Activated naive CD4-positive, alpha-beta T cell treated with anti-CD3 and anti-CD28 coated beads, Interleukin-2, amount 50 U/mL, for 72 hours (primary cell): ENCODE data around the gene CBFA2T3. TPM values are rescaled to one million over a fixed set of nuclear protein-coding genes. Genes with fewer than 3 reads are reported as not detected.

Experiments used
- ATAC-seq, 2 donors: fragments of 150-1000 bp; cut with Tn5 transposase; 2 replicates each; pipeline ENCODE4 v1.10.0; 2021; ENCODE audit warnings: mild to moderate bottlenecking in 2 of 2, moderate library complexity in 2 of 2
- DNase-seq, 2 donors: peaks; one replicate each; pipeline ENCODE4 v3.0.0; 2021 to 2022; ENCODE audit warnings: low spot score in 2 of 2
- H3K27ac Mint-ChIP-seq, 2 donors: one replicate each; pipeline ENCODE4 v1.8.0; 2022; ENCODE audit warnings: mild to moderate bottlenecking in 2 of 2, mixed read lengths in 2 of 2
- H3K36me3 Mint-ChIP-seq, 2 donors: one replicate each; pipeline ENCODE4 v1.8.0; 2022; ENCODE audit warnings: mixed read lengths in 2 of 2
- H3K9me3 Mint-ChIP-seq, 2 donors: one replicate each; pipeline ENCODE4 v1.8.0; 2022; ENCODE audit warnings: mixed read lengths in 2 of 2
- total RNA-seq, 2 donors: library from RNA; stranded (reverse); gene quantifications; one replicate each; pipeline ENCODE4 v1.2.3, GENCODE V29; 2022

CBFA2T3 gene
- total RNA-seq, 2 donors from 2014 or later = 0.76 to 1.1 TPM

DNA sequence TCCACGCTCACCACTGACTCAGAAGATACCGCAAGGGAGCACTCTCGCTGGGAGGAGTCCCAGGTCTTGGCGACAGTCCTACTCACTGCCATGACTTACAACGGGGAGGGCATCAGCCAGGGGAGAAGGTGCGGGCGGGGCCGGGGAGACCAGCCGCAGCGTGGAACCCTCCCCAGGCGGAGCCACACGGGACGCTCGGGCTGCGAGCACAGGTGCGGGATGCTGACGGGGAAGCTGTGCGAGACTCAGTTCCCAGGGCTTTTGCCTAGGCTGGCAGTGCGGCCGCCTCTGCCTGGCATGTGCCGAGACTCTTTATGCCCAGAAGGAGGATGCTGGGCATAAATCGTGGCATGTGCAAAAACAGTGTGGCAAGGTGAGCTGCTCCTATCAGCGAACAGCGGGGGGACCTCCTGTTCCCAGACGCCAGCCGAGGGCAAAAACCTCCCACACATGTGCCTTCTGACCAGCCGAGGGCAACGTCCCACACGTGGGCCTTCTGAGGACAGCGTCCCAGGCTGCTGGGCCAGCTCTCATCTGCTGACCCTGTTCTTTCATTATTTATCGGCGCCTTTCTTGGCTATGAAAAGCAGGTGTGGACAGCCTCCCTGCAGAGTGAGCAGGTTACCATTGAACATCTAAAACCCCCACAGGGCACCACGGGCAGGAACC lies 126.3 kb downstream of the CBFA2T3 start:
- no peaks in the 10 kb centered on the region for H3K9me3 Mint-ChIP-seq
- H3K36me3 Mint-ChIP-seq = no peaks in the 10 kb centered on the region
- H3K27ac Mint-ChIP-seq = no peak overlapping the region
- DNase-seq (no peak), ATAC-seq (no peak)

GRCh38 chr16:88848557-88848956 lies 128.4 kb downstream of the CBFA2T3 start:
- ATAC-seq = no peak
- no peak for DNase-seq
- H3K9me3 Mint-ChIP-seq = no peaks in the 10 kb centered on the region
- H3K27ac Mint-ChIP-seq = peak overlapping the region in 1 of 2 donors; percentile 22
- no peaks in the 10 kb centered on the region for H3K36me3 Mint-ChIP-seq

DNA sequence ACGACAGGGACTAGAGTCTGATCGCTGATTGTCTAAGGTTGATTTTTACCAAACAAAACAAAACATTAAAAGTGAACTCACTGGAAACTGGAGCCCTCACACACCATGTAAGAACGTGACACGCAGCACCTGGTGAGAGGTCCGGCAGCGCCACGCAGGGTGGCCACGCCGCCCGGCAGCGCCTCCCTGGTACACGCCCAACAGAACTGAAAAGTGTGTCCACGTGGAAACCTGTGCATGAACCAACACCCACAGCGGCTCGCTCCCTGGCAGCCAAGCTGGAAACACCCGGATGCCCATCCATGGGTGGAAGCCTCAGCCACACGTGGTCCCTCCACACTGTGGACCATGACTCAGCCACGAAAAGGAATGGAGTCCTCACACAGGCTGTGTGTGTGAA lies 129.4 kb downstream of the CBFA2T3 start:
- Mint-ChIP-seq H3K36me3 (no peaks in the 10 kb centered on the region), H3K9me3 (no peaks in the 10 kb centered on the region), H3K27ac (no peak overlapping the region)
- DNase-seq = no peak
- ATAC-seq = no peak

DNA sequence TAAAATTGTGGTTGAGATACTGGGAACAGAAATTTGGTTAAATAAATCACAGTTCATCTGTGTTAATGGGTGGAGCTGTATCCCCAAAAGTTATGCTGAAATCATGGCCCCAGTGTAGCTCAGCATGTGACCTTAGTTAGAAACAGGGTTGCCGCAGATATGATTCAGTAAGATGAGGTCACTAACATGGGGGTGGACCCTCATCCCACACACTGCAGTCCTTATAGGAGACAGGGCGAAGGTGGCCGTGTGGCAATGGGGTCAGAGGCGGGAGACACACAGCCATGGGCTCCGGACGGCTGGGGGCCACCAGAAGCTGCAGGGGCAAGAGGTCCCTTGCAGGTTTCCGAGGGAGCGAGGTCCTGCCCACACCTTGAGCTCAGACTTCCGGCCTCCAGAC lies 130.9 kb downstream of the CBFA2T3 start:
- Mint-ChIP-seq H3K36me3 (no peaks in the 10 kb centered on the region), H3K9me3 (no peaks in the 10 kb centered on the region), H3K27ac (no peak overlapping the region)
- DNase-seq = no peak
- ATAC-seq = no peak

DNA sequence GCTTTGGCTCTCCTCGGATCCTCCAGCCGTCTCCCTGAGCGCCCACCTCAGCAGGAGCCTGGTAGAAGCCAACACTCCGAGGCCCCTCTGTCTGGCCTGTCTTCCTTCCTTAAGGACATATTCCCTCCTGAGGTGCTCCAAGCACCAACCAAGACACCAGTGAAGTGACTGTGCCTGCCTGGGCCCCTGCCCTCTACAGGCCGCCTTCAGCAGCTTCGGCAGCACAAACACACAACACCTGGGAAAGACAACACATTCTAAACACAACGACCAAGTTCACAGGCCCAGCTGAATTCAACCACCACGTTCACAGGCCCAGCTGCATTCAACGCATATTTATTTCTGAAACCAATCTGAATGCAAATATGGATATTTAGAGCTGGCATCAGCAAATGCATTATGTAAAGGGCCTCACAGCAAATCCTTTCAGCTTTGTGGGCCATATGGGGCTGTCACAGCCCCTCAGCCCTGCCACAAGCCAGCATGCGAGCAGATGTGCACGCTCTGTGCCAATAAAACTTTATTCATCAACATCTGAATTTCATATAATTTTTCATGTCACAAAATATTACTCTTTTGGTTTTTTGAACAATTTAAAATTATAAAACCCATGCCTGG lies 132.5 kb downstream of the CBFA2T3 start:
- no peak for DNase-seq

DNA sequence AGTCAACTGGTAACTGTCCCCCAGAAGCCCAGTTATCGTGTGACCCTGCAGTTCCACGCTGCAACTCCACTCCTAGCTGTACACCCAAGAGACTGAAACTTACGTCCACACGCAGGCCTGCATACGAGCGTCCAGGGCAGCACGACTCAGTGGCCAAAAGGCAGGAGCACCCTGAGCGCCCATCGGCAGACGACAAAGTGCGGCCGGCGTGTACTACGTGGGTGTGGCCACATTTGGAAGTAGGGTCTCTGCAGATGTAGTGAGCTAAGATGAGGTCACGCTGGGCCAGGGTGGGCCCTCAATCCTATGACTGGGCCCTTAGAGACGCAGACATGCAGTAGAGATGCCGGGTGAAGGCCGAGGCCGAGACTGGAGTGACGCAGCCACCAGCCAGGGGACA lies 133.8 kb downstream of the CBFA2T3 start:
- ATAC-seq = no peak
- no peak for DNase-seq
- Mint-ChIP-seq H3K27ac (no peak overlapping the region), H3K36me3 (no peaks in the 10 kb centered on the region), H3K9me3 (no peaks in the 10 kb centered on the region)

More for the DNA sequence above, 132.5 kb downstream of the CBFA2T3 start:
- no peaks in the 10 kb centered on the region for H3K36me3 Mint-ChIP-seq
- ATAC-seq = no peak
- H3K9me3 Mint-ChIP-seq = no peaks in the 10 kb centered on the region
- no peak overlapping the region for H3K27ac Mint-ChIP-seq

DNA sequence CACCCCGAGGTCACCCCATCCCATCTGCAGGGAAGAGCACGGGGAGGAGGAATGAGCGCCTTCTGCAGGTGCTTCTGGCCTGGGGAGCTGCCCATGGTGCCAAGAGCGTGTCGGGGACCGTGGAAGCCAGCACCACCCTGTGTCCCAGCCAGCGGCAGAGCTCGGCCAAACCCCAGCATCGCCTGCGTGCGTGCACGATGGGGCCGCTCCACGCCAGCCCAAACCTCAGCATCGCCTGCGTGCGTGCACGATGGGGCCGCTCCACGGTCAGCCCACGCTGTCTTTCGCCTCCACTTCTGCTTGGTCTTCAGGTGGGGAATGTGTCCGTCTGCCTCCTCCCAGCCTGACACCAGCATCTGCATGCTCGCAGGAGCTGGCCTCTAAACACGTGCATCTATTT lies 134.2 kb downstream of the CBFA2T3 start:
- no peak for DNase-seq
- H3K36me3 Mint-ChIP-seq = no peaks in the 10 kb centered on the region
- H3K27ac Mint-ChIP-seq = no peak overlapping the region
- H3K9me3 Mint-ChIP-seq = no peaks in the 10 kb centered on the region
- no peak for ATAC-seq

DNA sequence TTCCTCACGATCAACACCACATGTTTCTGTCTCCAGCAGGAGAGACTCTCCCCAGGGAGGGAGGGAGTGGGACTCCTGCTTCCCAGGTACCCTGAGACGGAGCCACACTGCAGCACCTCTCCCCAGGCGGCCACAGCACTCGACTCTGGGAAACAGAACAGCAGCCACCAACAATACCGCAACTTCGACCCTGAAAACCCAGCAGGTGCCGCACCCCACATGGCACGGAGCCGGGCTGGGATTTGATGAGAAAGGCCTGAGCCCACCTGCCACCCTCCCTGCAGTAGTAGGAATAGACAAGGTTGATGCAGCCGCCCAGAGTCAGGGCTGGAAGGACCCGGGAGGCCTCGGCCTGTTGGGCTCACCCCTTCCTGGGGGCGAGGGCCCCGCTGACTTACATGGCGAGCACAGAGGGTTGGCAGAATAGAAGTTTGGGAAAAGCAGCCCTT lies 134.7 kb downstream of the CBFA2T3 start:
- no peak for ATAC-seq
- Mint-ChIP-seq H3K36me3 (no peaks in the 10 kb centered on the region), H3K9me3 (no peaks in the 10 kb centered on the region), H3K27ac (no peak overlapping the region)
- DNase-seq = no peak

DNA sequence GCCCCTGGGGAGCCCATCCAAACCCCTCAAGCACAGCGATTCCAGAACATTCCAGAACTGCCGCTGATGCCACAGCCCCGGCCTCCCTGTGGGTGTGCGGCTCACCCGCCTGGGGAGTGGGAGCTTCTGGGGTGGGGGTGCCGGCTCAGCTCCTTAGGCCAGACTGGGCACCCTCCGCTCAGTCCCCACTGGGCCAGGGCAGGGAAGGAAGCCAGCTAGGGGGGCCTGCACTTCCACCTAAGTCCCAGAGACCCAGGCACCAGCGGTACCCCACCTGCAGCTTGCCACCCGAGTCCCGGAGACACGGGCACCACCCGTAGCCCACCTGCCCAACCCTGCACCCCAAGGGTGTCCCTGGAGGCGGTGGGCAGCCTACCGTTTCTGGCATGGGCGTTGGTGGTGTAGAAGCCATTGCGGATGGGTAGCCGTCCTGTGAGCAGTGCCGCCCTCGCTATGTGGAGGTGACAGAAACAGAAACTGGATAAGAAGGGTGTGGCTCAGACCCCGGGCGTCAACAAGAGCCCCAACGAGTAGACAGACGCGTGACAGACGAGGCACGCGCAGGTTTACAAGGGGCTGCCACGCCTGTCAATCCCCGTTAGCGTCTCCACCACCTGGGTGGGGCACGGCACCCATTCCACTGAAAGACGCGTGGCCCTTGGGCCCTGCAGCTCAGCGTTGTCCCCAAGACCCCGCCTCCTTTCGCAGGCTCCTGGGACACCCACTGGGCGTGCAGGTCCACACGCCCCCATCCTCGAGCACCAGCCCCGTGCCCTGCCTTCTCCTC lies 135.3 kb downstream of the CBFA2T3 start:
- H3K36me3 Mint-ChIP-seq = no peaks in the 10 kb centered on the region
- ATAC-seq (no peak), DNase-seq (no peak)
- no peak overlapping the region for H3K27ac Mint-ChIP-seq
- H3K9me3 Mint-ChIP-seq = no peaks in the 10 kb centered on the region

DNA sequence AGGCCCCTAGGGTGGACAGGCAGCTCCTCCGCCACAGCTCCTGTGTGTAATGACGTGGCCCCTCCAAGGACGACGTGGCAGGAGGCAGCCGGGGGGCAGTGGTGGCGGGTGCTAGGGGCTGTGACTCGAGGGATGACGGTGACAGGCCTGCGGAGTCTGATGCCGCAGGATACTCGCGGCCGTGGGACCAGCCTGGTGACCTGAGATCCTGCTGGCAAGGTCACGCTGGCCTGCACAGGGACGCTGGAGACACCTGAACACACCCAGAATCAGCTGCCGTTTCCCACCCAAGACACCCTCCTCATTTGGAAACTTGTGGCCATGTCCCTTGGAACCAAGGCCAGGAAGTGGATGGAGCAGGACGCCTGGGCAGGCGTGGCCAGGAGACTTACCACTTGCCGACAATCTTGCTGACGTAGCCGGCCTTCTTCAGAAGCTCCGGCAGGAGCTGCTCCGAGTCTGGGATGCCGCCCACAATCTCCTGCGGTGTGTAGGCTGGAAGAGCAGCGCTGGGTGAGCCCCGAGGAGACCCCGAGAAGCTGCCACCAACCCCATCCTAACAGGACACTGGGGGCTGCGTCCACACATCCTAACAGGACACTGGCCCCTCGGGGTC lies 136.3 kb downstream of the CBFA2T3 start:
- no peaks in the 10 kb centered on the region for H3K36me3 Mint-ChIP-seq
- no peak for DNase-seq
- no peaks in the 10 kb centered on the region for H3K9me3 Mint-ChIP-seq
- no peak overlapping the region for H3K27ac Mint-ChIP-seq
- no peak for ATAC-seq

GRCh38 chr16:88839745-88840599 lies 137.0 kb downstream of the CBFA2T3 start:
- Mint-ChIP-seq H3K27ac (no peak overlapping the region), H3K36me3 (no peaks in the 10 kb centered on the region), H3K9me3 (no peaks in the 10 kb centered on the region)
- no peak for ATAC-seq
- no peak for DNase-seq

DNA sequence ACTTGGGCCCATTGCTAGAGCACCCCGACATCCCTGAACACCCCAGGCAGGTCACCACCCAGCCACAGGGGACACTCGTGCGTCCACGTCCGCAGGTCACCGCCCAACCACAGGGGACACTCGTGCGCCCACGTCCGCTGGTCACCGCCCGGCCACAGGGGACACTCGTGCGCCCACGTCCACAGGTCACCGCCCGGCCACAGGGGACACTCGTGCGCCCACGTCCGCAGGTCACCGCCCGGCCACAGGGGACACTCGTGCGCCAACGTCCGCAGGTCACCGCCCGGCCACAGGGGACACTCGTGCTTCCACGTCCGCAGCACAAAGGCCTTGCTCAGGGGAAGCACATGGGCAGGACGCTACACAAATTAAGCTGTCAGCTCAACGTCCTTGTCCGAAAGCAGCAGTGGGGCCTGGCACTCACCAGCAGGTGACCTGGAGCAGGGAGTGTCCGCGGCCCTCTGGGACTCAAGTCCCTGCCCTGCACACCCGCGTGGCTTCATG lies 137.9 kb downstream of the CBFA2T3 start:
- Mint-ChIP-seq H3K36me3 (no peaks in the 10 kb centered on the region), H3K27ac (no peak overlapping the region), H3K9me3 (no peaks in the 10 kb centered on the region)
- ATAC-seq (no peak), DNase-seq (no peak)

- ATAC-seq = no peak
- Mint-ChIP-seq H3K36me3 (no peaks in the 10 kb centered on the region), H3K9me3 (no peaks in the 10 kb centered on the region), H3K27ac (no peak overlapping the region)
- DNase-seq = no peak
Measured at GRCh38 chr16:88838566-88838965, 138.4 kb downstream of the CBFA2T3 start.

DNA sequence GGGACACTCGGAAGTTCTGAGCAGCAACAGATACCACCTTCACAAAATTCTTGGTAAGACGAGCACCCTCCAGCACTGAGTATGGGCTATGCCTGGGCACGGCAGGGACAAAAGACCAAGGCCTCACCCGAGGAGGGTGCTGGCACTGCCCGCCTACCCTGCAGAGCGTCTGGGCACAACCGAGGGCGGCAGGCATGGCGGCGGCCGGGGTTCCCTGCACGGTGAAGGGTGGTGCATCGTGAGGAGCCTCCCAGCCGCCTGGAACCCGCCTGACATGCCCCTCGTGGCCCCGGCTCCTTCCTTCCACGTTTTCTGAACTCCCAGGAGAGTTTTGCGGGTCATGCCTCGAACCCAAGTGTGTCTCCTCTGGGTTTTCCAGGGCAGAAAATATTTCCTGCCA lies 139.2 kb downstream of the CBFA2T3 start:
- ATAC-seq = no peak
- H3K27ac Mint-ChIP-seq = no peak overlapping the region

DNA sequence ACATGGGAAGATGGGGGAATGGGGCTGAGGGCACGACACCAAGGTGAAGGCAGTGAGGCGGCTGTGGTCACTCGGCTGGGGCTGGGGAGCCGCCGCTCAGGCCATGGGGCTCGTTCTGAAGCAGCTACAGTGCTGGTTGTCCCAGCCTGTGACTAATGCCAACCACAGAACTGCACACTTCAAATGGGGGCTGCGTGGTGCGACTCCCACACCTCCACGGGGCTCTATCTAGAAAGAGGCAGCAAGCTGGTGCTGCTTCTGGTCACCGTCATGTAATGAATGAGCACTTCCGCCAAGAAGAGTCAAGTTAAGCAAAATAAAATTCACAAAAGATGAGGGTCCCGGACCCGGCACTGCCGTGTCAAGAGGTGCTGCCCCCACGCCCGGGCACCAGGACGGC lies 140.2 kb downstream of the CBFA2T3 start:
- Mint-ChIP-seq H3K9me3 (no peaks in the 10 kb centered on the region), H3K36me3 (no peaks in the 10 kb centered on the region), H3K27ac (peak overlapping the region in 1 of 2 donors; percentile 44)
- DNase-seq = no peak
- ATAC-seq = no peak

More for the DNA sequence above, 139.2 kb downstream of the CBFA2T3 start:
- no peak for DNase-seq
- Mint-ChIP-seq H3K9me3 (no peaks in the 10 kb centered on the region), H3K36me3 (no peaks in the 10 kb centered on the region)

DNA sequence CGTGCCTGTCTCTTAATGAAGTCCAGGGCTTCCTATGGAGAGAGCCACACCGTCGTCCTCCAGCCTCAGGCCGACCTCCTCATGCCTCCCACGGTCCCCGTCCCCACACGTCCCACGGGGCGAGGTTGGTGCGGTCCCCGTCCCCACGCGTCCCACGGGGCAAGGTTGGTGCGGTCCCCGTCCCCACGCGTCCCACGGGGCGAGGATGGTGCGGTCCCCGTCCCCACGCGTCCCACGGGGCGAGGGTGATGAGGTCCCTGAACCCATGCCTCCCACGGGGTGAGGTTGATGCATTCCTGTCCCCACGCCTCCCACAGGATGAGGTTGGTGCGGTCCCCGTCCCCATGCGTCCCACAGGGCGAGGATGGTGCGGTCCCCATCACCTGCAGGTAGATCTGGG lies 141.2 kb downstream of the CBFA2T3 start:
- Mint-ChIP-seq H3K9me3 (no peaks in the 10 kb centered on the region), H3K36me3 (no peaks in the 10 kb centered on the region), H3K27ac (no peak overlapping the region)
- no peak for DNase-seq
- no peak for ATAC-seq
